ENCODE measurements around the gene OR4C6.

The OR4C6 gene

DNA sequence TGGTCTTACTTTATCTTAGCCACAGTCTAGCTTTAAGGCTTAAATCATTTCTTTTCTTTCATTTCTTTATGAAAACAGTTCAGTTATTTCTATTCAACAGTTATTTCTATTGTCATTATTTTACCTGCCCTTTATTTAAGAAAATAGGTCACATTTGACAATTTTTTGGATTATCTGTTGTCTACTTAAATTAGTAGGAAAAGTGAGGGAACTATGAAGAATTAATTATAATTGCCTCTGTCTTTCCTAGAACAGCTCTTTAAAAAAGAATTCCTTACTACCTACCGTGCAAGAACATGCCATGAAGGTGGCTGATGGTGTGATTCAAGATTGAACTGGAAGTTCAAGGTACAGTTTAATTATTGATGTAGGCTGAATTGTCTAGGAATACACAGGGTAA is at the start of gene OR4C6:
Gene OR4C6 (plus strand): TSS at position 301 of the 400 bp plus-strand sequence. CDS start 2,966 bp downstream, outside the sequence.
- DNase-seq: no peak

DNA sequence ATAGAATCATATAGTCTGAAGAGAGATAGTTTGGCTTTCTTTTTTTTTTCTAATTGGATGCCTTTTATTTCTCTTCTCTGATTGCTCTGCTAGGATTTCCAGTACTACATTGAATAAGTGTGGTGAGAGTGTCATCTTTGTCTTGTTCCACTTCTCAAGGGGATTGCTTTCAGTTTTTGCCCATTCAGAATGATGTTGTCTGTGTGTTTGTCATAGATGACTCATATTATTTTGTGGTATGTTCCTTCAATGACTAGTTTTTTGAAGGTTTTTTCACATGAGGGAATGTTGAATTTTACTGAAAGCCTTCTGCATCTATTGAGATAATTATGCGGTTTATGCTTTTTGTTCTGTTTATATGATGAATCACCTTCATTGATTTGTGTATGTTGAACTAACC is 37.5 kb upstream of the OR4C6 start:
- no peak for DNase-seq

DNA sequence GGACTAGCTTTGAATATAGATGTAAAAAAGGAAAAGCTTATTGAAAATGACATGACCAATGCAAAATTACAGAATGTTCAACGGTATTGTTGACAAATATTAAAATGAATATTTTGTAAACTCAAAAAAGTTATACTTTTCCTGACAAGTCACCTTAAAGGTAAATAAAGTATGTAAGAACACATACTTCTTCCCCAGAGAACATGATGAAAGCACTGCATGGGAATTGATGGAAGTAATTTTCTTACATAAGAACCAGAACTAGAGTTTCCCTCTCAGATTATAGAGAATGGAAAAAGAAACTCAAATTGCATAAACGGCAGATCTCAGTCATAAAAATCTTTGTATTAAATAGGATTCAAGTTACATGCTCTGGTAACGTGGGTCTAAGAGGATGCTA is 27.2 kb upstream of the OR4C6 start, which contains the start of gene OR4P4:
Gene OR4P4 (plus strand): TSS at position 301 of the 400 bp plus-strand sequence.
- no peak for DNase-seq

DNA sequence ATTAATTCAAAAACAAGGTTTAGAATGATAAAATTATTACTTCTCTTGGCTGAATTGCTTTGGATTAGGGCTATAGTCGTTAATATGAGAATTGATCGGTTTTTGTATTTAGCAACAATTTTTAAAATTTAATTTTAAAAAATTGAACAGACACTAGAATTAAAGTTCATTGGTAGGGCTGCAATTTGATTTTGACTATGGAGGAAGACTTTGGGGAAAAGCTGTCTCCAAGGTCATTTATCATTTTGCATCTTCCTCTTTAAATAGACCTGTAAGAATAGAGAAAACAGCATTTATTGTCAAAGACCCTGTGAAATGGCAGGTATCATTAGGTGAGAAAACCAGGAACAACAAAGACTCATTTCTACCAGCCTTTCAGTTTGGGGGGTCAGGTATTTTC is 14.0 kb upstream of the OR4C6 start, which contains the start of gene OR4S2:
Gene OR4S2 (plus strand): TSS at position 301 of the 400 bp plus-strand sequence. CDS start 2,577 bp downstream, outside the sequence.
- no peak for DNase-seq

DNA sequence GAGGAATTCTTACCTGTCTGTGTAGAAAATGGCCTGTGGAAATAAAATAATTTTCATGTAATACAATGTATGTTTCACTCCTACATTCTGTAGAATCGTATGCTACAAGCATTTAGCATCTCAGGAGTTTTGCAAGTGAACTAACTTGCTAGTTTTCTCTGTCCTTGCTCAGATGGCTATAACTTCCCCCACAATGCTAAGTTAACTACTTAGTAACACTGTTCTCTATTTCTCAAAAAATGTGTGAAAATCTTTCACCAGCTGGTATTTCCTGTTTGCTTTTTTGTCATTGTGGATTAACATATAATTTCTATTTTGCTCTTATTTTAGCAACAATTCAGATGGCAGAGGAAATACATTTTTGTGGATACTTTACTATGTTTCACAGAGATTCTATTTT is 9.4 kb upstream of the OR4C6 start:
- no peak for DNase-seq

DNA sequence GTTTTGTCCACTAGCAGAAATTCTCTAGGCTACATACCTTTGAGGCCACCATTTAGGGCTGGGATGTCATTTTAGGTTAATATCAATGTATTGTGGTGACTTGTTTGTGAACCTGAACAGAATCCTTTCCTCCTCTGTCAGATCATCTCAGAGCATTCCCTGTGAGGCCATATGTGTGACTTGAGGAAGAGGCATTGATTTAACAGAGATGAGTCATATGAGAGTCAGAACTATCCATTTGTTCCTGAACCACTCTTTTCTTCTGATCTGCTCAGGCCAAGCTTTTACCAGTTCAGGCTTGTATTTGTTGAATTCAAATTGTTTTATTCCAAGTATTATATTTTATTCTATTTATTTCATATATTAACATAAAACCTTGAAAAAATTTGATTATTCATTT is 6.9 kb upstream of the OR4C6 start:
- no peak for DNase-seq

DNA sequence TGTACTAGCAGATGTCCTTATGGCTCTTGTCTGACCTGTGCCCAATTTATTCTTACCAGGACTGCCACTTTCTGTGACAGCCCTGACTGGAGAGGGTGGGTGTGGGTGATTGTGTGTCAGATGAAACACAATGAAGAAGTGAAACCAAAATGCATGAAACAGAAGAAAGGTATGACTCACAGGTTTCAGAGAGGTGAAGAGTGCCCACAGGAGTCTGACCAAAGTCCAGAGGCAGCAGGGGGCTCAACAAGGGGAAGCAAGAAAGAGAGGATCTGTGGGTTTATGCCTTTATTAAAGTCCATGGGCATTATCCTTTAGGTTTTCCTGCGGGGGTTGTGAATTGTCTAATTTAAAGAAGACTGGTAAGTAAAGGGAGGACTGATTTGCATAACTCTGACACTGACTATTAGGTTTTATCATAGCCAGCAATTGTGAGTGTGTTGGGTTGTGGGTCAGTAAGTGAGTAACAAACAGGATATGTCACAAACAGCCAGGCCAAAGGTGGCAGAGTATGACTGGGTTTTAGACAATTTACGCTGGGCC is 3.9 kb upstream of the OR4C6 start:
- no peak for DNase-seq

DNA sequence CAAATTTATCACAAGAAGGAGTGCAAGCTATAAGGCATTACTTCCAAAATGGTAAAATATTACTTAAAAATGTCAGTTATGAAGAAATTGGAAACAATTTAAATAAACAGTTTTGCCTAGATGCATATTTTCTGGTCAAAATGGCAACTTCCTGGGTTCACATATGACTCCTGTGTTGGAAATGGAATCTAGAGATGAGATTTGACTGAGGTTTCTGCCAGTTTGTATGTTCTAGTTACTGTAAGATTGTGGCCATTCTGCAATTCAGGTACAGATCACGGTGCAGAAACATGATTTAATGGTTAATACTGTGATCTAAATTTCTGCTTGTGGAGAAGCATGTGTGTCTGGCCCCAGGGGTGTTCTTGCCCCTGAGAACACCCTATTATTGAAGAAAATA is 3.4 kb upstream of the OR4C6 start:
- DNase-seq: no peak

DNA sequence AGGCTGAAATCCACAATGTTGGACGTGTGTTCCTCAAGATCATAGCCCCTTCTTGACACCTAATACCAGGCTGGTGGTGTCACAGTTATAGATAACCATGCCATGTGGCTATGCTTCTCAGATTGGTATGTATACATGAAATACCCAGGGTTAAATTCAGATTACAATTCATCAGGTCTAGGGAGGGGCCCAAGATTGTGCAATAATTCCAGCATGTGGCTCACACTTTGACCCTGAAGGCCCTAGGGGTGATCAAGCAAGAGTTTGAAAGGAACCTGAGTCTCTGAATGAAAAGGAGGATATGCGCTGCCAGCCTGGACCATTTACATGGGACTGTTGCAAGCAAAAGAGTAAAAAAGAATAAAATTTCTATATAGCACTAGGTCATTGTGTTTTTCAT is 7.4 kb downstream of the OR4C6 start:
- DNase-seq: no peak

DNA sequence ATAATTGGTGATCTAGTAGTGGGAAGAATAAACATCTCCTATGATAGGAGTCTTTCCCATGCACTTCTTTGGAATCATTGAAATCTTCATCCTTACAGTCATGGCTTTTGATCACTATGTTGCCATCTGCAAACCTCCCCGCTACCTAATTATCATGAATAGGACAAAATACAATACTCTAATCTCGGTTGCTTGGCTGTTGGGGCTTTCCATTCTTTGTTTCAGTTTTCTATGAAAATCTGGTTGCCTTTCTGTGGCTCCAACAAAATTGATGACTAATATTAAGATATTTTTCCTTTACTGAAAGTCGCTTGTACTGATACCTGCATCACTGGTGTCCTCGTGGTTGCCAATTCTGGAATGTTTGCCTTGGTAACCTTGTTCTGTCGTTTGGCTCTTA is 11.9 kb downstream of the OR4C6 start:
- no peak for DNase-seq

DNA sequence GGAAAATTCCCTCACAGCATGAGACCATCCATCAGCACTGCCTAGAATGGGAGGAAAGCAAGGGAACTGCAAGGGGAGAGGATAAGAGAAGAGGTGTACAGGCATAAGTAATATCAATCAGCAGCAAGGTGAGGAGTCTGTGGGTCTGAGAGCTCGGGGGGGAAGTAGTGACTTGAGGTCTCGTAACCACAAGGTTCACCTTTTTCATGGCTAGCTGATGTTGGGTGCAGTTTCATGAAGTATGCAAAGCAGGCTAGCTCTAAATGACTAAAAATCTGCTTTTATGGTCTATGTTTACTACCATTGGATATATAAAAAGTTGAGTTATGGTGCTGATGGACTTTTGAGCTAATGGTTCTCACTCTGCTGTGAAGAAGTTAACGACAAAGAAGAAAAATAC is 35.8 kb downstream of the OR4C6 start:
- no peak for DNase-seq

DNA sequence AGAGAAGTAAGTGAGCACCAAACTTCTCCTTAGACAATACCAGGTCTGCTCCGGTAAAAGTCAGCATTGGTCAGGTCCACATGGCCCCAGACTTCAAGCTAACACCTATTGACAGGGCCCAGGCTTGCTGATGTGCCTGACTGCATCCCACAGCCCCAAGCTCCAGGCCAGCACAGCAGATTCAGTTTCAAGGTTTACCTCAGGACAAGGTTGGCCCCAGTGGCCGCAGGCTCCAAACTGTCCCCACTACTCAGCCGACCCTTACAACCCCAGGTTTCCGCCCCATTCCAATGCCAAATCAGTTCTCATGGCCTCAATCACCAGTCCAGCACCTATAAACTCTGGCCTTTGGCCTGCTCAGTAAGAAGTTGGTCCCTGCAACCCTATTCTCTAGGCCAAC is 39.4 kb downstream of the OR4C6 start:
- DNase-seq: no peak

DNA sequence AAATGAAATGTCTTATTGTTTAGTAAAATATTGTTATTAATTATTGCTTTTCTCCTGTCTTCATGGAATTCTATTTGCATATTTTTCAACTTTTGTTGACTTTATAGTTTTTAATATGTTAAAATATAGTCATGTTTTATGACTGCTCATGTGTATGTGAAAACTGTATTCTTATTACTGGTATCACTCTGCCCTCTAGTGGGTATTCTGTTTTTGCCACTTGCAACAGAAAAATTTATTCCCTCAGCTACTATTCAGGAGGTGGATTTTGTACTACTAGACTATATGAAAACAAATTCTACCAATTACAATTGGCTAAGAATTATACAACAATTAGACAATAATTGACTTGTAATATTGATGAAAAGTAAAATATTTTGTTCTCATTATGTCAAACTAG is 45.0 kb downstream of the OR4C6 start:
- DNase-seq: no peak

DNA sequence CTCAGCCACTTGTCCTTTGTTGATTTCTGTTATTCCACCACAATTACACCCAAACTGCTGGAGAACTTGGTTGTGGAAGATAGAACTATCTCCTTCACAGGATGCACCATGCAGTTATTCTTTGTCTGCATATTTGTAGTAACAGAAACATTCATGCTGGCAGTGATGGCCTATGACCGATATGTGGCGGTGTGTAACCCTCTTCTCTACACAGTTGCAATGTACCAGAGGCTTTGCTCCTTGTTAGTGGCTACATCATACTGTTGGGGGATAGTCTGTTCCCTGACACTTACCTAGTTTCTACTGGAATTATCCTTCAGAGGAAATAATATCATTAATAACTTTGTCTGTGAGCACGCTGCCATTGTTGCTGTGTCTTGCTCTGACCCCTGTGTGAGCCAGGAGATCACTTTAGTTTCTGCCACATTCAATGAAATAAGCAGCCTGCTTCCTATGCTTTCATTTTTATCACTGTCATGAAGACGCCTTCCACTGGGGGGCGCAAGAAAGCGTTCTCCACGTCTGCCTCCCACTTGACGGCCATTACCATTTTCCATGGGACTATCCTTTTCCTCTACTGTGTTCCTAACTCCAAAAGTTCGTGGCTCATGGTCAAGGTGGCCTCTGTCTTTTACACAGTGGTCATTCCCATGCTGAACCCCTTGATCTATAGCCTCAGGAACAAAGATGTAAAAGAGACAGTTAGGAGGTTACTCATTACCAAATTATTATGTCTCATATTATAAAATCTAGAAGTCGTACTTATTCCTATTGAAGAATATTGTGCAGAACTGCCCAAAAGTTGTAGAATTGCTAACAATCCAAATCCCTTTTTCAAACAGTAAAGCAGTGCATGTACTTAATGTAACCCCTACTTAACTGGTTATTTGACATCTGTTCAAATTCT is 53.2 kb downstream of the OR4C6 start:
- DNase-seq: no peak
